Renal cortical epithelial cell (primary cell): Measurements from ENCODE around the gene SSBP2. TPM values are rescaled to one million over a fixed set of nuclear protein-coding genes. Genes with fewer than 3 reads are reported as not detected.
"Not testable (repeated sequence)": the region's sequence is repeated elsewhere in the genome, so short reads cannot be mapped to it uniquely, and the experiment has no call there.

Experiments used
- DNase-seq: peaks from one replicate; pipeline ENCODE4 v3.0.0-alpha.2; 2011; ENCODE audit warnings: low read depth
- total RNA-seq: library from RNA; depleted of rRNA; stranded (reverse); fragments of >200 nt; gene quantifications from 2 replicates; pipeline ENCODE4 v1.2.3, GENCODE V29; 2014

Gene SSBP2
- total RNA-seq, 1 donor from 2014 or later, result 14.4 TPM

GRCh38 chr5:81660624-81661023, 90.3 kb downstream of the SSBP2 start:
- DNase-seq, result not testable (repeated sequence)

- peak; percentile 51 for DNase-seq
These were observed 93.5 kb downstream of the SSBP2 start for GRCh38 chr5:81657386-81657785.

DNA sequence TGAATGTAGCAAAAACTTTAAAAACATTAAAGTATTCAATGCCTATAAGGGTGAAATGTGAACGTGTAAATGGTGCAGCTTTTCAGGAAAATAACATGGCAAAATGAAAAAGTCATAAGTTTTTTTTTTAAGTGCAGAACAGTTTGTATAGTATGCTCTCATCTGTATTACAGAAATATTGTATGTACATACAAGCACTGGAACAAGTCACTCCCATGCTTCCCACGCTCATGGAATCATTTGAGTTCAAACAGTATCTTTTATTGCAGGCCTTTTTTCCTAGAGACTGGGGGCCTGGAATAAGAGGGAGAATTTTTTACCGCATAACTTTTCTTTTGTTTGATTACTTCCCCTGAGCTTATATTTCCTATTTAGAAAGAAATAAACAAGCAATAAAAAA, 94.1 kb downstream of the SSBP2 start:
- DNase-seq, result no peak

GRCh38 chr5:81650987-81651386, 99.9 kb downstream of the SSBP2 start:
- no peak for DNase-seq

DNA sequence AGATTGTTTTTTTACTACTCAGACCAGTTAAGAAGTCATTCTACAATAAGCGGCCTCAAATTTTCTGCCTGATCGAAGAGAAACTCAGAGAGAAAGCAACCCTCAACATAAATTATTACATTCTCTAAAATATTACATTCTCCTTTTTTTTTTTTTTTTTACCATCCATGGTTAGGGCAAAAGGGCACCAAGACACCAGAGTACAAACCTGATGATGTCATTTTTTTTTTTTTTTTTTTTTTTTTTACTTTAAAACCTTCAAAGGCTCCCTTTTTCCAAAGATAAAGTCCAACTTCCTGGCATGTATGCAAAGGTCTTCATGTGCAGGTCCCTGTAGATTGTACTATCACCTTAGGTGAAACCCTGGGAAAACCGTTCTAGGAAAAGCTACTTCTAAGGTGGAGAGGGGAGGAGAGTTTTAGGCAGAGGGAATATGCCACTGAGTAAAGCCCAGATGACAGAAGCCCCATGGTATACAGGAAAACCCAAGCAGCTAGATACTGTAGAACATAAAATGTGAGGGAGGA, 104.4 kb downstream of the SSBP2 start:
- no peak for DNase-seq

- no peak for DNase-seq
These were observed 108.7 kb downstream of the SSBP2 start for GRCh38 chr5:81642210-81642609.

DNA sequence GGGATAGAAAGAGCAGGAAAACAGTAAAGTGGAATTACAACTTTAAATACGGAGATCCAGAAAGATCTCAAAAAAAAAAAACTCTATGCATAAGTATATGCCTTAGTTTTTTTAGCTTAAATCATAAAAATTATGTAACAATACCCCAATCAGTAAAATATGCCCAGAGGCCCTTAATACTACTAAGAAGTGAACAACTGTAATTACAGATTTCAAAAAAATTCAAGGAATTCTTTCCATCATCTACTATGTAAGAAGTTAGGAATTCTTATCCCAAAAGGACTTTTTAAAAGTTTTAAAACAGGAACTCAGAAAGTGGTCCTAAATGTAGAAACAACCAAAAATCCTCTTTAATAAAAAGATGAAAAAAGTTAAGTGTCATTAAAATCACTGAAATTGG, 111.3 kb downstream of the SSBP2 start:
- DNase-seq, result no peak

DNA sequence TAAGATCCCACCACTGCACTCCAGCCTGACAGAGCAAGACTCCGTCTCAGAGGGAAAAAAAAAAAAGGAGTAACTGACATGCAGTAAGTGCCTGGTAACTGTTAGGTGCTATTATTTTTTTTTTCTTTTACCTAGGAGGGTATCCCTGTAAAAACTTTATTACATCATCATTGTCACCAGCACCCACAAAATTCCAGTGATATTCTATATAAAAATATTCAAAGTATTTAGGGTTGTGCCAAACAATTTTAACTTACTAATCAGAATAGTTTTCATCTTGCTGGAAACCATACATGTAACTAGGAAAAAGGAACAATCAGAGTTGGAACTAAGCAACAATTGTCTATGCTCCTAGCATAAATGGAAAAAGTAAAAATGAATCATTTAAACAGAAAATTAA, 112.4 kb downstream of the SSBP2 start:
- no peak for DNase-seq

DNA sequence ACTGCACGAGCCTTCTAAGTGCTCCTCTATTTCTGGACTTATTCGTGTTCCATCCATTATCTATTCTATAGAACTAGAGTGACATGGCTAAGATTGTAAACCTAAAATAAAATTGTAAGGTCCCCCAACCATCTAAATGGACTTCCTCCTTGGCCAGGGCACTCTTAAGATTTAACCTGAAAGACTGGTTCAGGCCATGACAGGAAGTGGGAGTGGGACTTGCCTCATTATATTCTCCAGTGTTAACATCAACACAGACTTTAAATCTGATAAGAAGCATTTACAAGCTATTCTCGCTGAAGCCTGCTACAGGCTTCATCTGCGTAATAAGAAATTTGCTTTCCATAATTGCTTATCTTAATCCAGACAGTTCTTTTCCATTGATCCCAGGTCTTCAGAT, 117.0 kb downstream of the SSBP2 start:
- no peak for DNase-seq

- DNase-seq, result no peak
These were observed 117.4 kb downstream of the SSBP2 start for GRCh38 chr5:81633471-81633870.

- DNase-seq, result no peak
These were observed 118.2 kb downstream of the SSBP2 start for GRCh38 chr5:81632679-81633078.

- no peak for DNase-seq
These were observed 119.3 kb downstream of the SSBP2 start for GRCh38 chr5:81631621-81632020.

DNA sequence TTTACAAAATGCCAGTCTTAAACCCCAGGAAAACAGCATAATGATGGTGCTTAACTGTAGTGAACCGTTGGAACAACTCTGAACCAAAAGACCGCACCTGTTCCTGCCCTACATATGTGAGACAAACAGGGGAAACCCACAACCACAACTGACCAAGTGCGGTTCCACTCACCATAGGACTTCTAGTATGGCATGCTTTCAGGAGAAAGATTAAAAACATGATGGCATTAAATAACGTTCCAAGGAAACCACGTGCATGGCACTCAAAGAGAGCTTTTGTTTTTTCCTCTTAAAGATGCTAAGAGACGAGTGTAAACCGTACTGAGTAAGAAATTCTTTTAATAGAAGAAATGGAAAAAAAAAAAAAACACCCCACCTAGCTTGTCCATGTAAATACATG, 119.8 kb downstream of the SSBP2 start:
- DNase-seq, result no peak

DNA sequence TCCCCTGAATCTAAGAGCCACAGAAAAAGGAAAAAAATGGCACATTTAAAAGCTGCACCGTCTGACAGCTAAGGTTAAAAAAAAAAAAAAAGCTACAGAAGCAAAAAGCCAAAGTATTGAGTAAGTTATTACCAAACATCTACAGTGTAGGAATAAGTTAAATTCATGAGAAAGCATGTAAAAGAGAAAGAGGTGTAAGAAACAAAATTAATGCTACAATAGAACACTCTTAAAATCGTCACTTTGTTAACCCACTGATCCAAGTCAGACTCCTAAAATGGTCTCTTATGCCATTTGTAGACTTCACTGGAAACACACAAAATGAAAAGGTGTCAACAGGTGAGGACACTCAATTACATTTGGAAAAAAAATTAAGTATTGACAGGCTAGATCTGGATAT, 120.2 kb downstream of the SSBP2 start:
- DNase-seq, result no peak

GRCh38 chr5:81629986-81630385, 120.9 kb downstream of the SSBP2 start:
- no peak for DNase-seq

DNA sequence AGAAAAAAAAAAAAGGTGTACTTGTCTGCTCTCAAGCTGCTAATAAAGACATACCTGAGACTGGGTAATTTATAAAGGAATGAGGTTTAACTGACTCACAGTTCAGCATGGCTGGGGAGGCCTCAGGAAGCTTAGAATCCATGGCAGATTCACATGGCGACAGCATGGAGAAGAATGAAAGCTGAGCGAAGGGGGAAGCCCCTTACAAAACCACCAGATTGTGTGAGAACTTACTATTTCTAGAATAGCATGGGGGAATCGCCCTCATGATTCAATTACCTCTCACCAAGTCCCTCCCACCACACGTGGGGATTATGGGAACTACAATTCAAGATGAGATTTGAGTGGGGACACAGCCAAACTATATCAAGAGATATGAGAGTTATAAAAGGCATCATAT, 122.8 kb downstream of the SSBP2 start:
- DNase-seq, result peak; percentile 15

DNA sequence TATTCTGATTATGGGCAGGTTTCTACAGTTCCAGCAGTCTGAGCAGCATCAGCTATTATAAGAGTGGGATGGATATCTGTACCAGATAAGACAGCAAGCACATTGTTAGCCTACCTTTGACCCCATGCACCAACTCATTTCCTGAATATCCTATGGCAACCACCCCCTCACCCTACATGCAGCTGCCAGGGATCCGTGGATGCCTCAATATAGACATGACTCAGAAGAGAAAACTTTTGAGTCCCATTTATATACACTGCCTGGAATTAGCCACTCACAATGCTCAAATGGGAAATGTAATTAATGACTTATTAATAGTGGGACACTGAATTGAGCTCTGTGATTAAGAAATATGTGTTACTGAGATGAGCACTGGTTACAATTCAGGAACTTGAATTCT, 124.4 kb downstream of the SSBP2 start:
- peak; percentile 89 for DNase-seq

DNA sequence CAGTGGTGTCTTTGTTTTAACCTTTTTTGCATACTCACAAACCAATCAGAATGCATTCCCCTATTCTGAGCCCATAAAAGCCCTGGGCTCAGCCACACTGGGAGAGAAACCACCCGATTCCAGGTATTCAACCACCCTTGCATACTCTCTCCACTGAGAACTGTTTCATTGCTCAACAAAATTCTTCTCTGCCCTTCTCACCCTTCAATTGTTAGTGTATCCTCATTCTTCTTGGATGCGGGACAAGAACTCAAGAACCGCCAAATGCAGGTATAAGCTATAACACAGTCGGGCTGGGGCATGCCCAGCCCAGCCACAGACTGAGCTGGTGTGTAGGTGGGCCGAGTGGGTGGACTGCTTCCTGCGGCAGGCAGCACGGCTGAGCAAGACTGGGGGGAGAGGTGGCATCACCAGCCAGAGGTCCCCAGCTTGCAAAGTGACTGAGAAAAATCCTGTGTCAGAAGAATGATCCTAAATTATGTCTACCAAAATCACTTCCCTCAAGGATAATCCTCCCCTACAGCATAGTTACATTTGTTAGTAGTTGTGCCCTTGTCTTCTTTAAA, 141.0 kb downstream of the SSBP2 start:
- DNase-seq, result no peak

- DNase-seq, result no peak
These were observed 141.9 kb downstream of the SSBP2 start for GRCh38 chr5:81608976-81609375.

GRCh38 chr5:81607693-81608092, 143.2 kb downstream of the SSBP2 start:
- DNase-seq, result peak; percentile 11

DNA sequence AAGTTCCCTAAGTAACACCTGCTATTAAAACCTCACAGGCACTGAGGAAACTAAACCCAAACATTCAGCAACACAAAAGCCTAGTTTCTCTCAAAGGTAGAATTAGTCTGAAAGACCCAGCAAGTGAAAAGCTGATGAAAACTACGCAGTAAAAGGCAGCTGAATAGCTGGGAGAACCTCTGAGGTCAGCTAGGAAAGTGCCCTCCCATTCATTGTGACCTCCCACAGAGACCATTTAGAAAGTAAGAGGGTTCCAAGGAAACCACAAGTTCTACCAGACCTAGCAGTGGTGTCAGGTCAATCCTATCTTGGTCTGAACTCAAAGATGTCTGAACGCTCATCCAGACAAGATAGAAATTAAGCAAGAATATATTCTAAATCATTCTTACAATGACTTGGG, 144.7 kb downstream of the SSBP2 start:
- DNase-seq, result peak; percentile 13

DNA sequence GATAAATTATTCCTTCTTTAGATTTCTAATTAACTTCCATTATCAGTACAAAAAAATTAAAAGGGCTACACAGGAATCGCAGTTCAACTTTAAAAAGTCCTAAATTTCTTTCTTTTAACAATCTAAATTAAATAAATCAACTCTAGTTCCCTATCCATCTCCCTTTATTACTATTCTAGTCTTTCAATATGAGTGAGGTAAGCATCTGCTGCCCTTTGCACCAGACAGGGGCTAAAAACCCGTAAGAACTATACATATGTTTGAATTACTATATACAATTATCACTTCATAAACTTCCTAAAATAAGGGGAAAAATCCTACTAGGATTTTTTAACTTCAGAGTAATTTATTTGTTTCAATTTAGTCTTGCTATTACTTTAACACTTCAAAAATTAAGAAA, 145.6 kb downstream of the SSBP2 start:
- DNase-seq, result no peak

DNA sequence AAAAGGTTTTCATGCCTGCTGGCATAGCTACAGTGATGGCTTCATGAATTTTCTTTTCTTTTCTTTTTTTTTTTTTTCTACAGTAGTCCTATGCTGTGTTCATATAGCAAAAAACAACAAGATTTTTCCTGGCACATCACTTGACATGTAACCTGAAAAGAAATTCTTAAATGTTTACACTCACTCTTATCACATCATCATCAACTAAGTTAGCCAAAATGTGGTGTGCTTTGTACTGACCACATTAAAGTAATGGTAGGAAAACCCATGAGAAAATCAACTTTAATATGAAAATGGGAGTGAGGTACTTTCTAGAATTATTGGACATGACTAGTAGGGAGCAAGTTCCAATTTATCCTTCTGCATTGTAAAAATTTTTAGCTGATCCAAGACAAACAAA, 146.7 kb downstream of the SSBP2 start:
- DNase-seq, result no peak

GRCh38 chr5:81601919-81602318, 149.0 kb downstream of the SSBP2 start:
- DNase-seq, result peak; percentile 33
